Measurements from ENCODE around the gene PI4KB.
A peak's percentile ranks its signal among the peaks of the same experiment; 100 is the strongest.

GRCh38 chr1:151327903-151328674, 873 bp upstream of the PI4KB start:
- no peak for TF ChIP-seq CTCF (IDR thresholded peaks at IDR 0.05)
- no peak for TF ChIP-seq REST (IDR thresholded peaks at IDR 0.05; ENCODE audit: insufficient read depth in 1 of 2, low read depth in 2 of 2, low read length in 1 of 2)
- no peak for TF ChIP-seq POLR2AphosphoS5 (IDR thresholded peaks at IDR 0.05; ENCODE audit: low read depth, low read length)
- no peak for TF ChIP-seq TCF7L2 (IDR thresholded peaks at IDR 0.05; ENCODE audit: low read depth, low read length)
- TF ChIP-seq SIN3A (IDR thresholded peaks at IDR 0.05; ENCODE audit: borderline replicate concordance, insufficient read depth, low read depth, low read length) = 0 out of 2 replicates have a peak, but pooled peaks have one; percentile 48
